PC-9 (cell line): ENCODE results near the gene ADAMTS6. TPM values are rescaled to one million over a fixed set of nuclear protein-coding genes. Genes with fewer than 3 reads are reported as not detected.

Source experiments
- BruUV-seq: library from RNA; stranded (reverse); fragments of 400-500 nt; replicated peaks from 2 replicates; lab custom pipeline; 2021; lab: Mats Ljungman, UMichigan
- CTCF ChIA-PET: fragments of 300-600 bp; sonication (Branson Sonifier 250); formaldehyde crosslinking; loops from one replicate; lab custom pipeline; 2022; ENCODE audit warnings: antibody characterized with exemption; lab: Charles Lee
- POLR2A ChIA-PET: fragments of 300-600 bp; sonication (Branson Sonifier 250); formaldehyde crosslinking; loops from one replicate; lab custom pipeline; 2022; ENCODE audit warnings: antibody characterized with exemption; ENCODE audit not compliant: unreplicated experiment; lab: Charles Lee
- DNase-seq, 2 experiments: peaks; one replicate each; pipeline versions ENCODE4 v3.0.0 to v3.0.0-alpha.2; 2015 to 2022; ENCODE audit warnings: mixed read lengths in 1 of 2
- H2AFZ ChIP-seq: fragments of 200-600 bp; sonication (generic); 2 replicates; pipeline ENCODE4 v1.8.1; 2017; ENCODE audit warnings: antibody characterized with exemption
- H3F3A ChIP-seq: fragments of 200-600 bp; sonication (generic); 2 replicates; pipeline ENCODE4 v1.8.1; 2017; ENCODE audit warnings: antibody characterized with exemption, mild to moderate bottlenecking, low read depth; ENCODE audit not compliant: insufficient read depth
- H3K27ac ChIP-seq: fragments of 200-600 bp; sonication (generic); 2 replicates; pipeline ENCODE4 v1.6.1; 2016; ENCODE audit warnings: mixed run types
- H3K27me3 ChIP-seq: fragments of 200-600 bp; sonication (generic); 2 replicates; pipeline ENCODE4 v1.6.1; 2016; ENCODE audit warnings: low read depth, mixed run types; ENCODE audit not compliant: insufficient read depth
- H3K36me3 ChIP-seq: fragments of 200-600 bp; sonication (generic); 2 replicates; pipeline ENCODE4 v1.6.1; 2016; ENCODE audit warnings: low read depth, mixed run types
- H3K4me1 ChIP-seq: fragments of 200-600 bp; sonication (generic); replicated peaks from 2 replicates; pipeline ENCODE4 v1.6.1; 2016; ENCODE audit warnings: mixed run types; ENCODE audit not compliant: insufficient read depth
- H3K4me2 ChIP-seq: fragments of 200-600 bp; sonication (generic); 2 replicates; pipeline ENCODE4 v1.6.1; 2017; ENCODE audit warnings: mixed run types
- H3K4me3 ChIP-seq: fragments of 200-600 bp; sonication (generic); 2 replicates; pipeline ENCODE4 v1.6.1; 2016; ENCODE audit warnings: mixed run types
- H3K79me2 ChIP-seq: fragments of 200-600 bp; sonication (generic); 2 replicates; pipeline ENCODE4 v1.6.1; 2017; ENCODE audit warnings: low read depth, mixed run types
- H3K9me2 ChIP-seq: fragments of 200-600 bp; sonication (generic); 2 replicates; pipeline ENCODE4 v1.8.1; 2017; ENCODE audit warnings: mild to moderate bottlenecking; ENCODE audit not compliant: insufficient read depth
- H3K9me3 ChIP-seq: fragments of 200-600 bp; sonication (generic); 2 replicates; pipeline ENCODE4 v1.8.1; 2016; ENCODE audit warnings: low read depth; ENCODE audit not compliant: insufficient read depth
- H4K20me1 ChIP-seq: fragments of 200-600 bp; sonication (generic); 2 replicates; pipeline ENCODE4 v1.8.1; 2017; ENCODE audit not compliant: insufficient read depth
- CTCF ChIP-seq: fragments of 200-600 bp; sonication (generic); conservative IDR thresholded peaks from 2 replicates; pipeline ENCODE4 v1.6.1; 2017; ENCODE audit warnings: mixed run types, antibody characterized with exemption, mild to moderate bottlenecking, moderate library complexity
- EZH2 ChIP-seq: fragments of 200-600 bp; sonication (generic); IDR thresholded peaks from 2 replicates; pipeline ENCODE4 v1.8.0; 2017; ENCODE audit warnings: antibody characterized with exemption, low read depth
- intact Hi-C: fragments of 100-400 bp; cut with micrococcal nuclease; formaldehyde crosslinking; loops from one replicate; pipeline ENCODE4 v1.10.0; 2022; ENCODE audit not compliant: unreplicated experiment
- total RNA-seq: library from RNA; stranded (reverse); gene quantifications from 2 replicates; pipeline ENCODE4 v1.2.3, GENCODE V29; 2021

The ADAMTS6 gene
- total RNA-seq, 1 experiment from 2014 or later = 1.4 TPM

GRCh38 chr5:65455064-65455463, 26.7 kb downstream of the ADAMTS6 start:
- CTCF ChIA-PET = no interaction called here
- no TSS peak for BruUV-seq

GRCh38 chr5:65451436-65451835, 30.3 kb downstream of the ADAMTS6 start:
- H3K4me3 ChIP-seq = no peak overlapping the region
- DNase-seq = no peak
- no peaks in the 10 kb centered on the region for H3F3A ChIP-seq
- ChIA-PET POLR2A (interaction anchor here (0.6 kb wide), 1 partner anchor 271 kb away, joined by 4 read pairs; no protein-coding TSS in a partner anchor), CTCF (no interaction called here)
- no peak overlapping the region for H3K27ac ChIP-seq
- intact Hi-C loops = no loop called here
- TF ChIP-seq EZH2 = no peak
- no peak for TF ChIP-seq CTCF
- no peaks in the 10 kb centered on the region for H4K20me1 ChIP-seq
- no peaks in the 10 kb centered on the region for H3K36me3 ChIP-seq
- H3K9me3 ChIP-seq = no peaks in the 10 kb centered on the region
- H3K27me3 ChIP-seq = no peaks in the 10 kb centered on the region
- no peaks in the 10 kb centered on the region for H3K79me2 ChIP-seq
- no peak overlapping the region for H3K4me2 ChIP-seq
- no peak overlapping the region for H2AFZ ChIP-seq
- no peaks in the 10 kb centered on the region for H3K4me1 ChIP-seq
- no peaks in the 10 kb centered on the region for H3K9me2 ChIP-seq
- BruUV-seq = no TSS peak

More at GRCh38 chr5:65455064-65455463, 26.7 kb downstream of the ADAMTS6 start:
- Histone ChIP-seq H3K4me2 (no peak overlapping the region), H3K79me2 (no peaks in the 10 kb centered on the region), H3K9me2 (no peaks in the 10 kb centered on the region), H3K4me3 (no peak overlapping the region), H4K20me1 (no peaks in the 10 kb centered on the region), H3K4me1 (no peaks in the 10 kb centered on the region), H3K27me3 (no peaks in the 10 kb centered on the region), H3K36me3 (no peaks in the 10 kb centered on the region), H3K27ac (no peak overlapping the region), H3F3A (no peaks in the 10 kb centered on the region), H3K9me3 (no peaks in the 10 kb centered on the region), H2AFZ (no peak overlapping the region)
- intact Hi-C loops = no loop called here
- POLR2A ChIA-PET = no interaction called here
- TF ChIP-seq EZH2 (no peak), CTCF (no peak)
- no peak for DNase-seq

- Histone ChIP-seq H3K4me1 (no peaks in the 10 kb centered on the region), H3K4me2 (no peak overlapping the region), H3K9me3 (no peaks in the 10 kb centered on the region), H3K9me2 (no peaks in the 10 kb centered on the region), H3K4me3 (no peak overlapping the region), H3K27me3 (no peaks in the 10 kb centered on the region), H3K79me2 (no peaks in the 10 kb centered on the region), H3K36me3 (no peaks in the 10 kb centered on the region), H3K27ac (no peak overlapping the region), H2AFZ (no peak overlapping the region), H3F3A (no peaks in the 10 kb centered on the region), H4K20me1 (no peaks in the 10 kb centered on the region)
- BruUV-seq = no TSS peak
- CTCF ChIA-PET = no interaction called here
- POLR2A ChIA-PET = no interaction called here
- TF ChIP-seq CTCF = no peak
- TF ChIP-seq EZH2 = no peak
- no peak for DNase-seq
- intact Hi-C loops = no loop called here
These were observed 35.0 kb downstream of the ADAMTS6 start for GRCh38 chr5:65446682-65447081.
